HEK293 (cell line): Measurements from ENCODE around the gene TEX36.

Experiments
- SALL2 ChIP-seq: fragments of 450-650 bp; formaldehyde crosslinking; IDR thresholded peaks from 2 replicates; pipeline ENCODE4 v1.5.0; 2017; ENCODE audit warnings: missing biosample characterization, mild to moderate bottlenecking, missing genetic modification characterization, borderline replicate concordance
- TF ChIP-seq, protein P1 (sequence below): fragments of 450-650 bp; formaldehyde crosslinking; IDR thresholded peaks from 2 replicates; pipeline ENCODE4 v1.5.1; 2017; ENCODE audit warnings: missing biosample characterization, missing genetic modification characterization

DNA sequence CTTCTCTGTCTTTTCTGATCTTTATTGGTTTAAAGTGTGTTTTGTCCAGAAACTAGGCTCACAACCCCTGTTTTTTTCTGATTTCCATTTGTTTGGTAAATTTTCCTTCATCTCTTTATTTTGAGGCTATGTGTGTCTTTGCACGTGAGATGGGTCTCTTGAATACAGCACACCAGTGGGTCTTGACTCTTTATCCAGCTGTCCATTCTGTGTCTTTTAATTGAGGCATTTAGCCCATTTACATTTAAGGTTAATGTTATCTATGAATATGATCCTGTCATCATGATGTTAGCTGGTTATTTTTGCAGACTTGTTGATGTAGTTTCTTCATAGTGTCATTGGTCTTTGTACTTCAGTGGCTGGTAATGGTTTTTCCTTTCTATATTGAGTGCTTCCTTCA, 10.1 kb downstream of the TEX36 start:
- TF ChIP-seq, protein P1, sequence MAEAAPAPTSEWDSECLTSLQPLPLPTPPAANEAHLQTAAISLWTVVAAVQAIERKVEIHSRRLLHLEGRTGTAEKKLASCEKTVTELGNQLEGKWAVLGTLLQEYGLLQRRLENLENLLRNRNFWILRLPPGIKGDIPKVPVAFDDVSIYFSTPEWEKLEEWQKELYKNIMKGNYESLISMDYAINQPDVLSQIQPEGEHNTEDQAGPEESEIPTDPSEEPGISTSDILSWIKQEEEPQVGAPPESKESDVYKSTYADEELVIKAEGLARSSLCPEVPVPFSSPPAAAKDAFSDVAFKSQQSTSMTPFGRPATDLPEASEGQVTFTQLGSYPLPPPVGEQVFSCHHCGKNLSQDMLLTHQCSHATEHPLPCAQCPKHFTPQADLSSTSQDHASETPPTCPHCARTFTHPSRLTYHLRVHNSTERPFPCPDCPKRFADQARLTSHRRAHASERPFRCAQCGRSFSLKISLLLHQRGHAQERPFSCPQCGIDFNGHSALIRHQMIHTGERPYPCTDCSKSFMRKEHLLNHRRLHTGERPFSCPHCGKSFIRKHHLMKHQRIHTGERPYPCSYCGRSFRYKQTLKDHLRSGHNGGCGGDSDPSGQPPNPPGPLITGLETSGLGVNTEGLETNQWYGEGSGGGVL (tag by site-specific recombination), result no peak
- TF ChIP-seq SALL2 (tag by site-specific recombination), result no peak
